K562 (cell line): ENCODE data around the gene FBXO11. TPM values are rescaled to one million over a fixed set of nuclear protein-coding genes. Genes with fewer than 3 reads are reported as not detected.

ENCODE experiments used
- ATAC-seq: fragments of 200-7000 bp; cut with Tn5 transposase; 3 replicates; pipeline ENCODE4 v1.9.1; 2020; ENCODE audit warnings: moderate library complexity
- BruUV-seq: library from RNA; stranded (reverse); fragments of 400-500 nt; replicated peaks from 2 replicates; lab custom pipeline; 2021; lab: Mats Ljungman, UMichigan
- CTCF ChIA-PET: fragments of 300-600 bp; formaldehyde crosslinking; extraction: SDS; loops from one replicate; lab custom pipeline; 2021; ENCODE audit warnings: low intra/inter-chr PET ratio; lab: Yijun Ruan, JAX
- POLR2A ChIA-PET: fragments of 300-600, 350-650 bp; sonication (Branson Sonifier 250); formaldehyde crosslinking; extraction: SDS; loops from one replicate; lab custom pipeline; 2021; ENCODE audit warnings: antibody characterized with exemption, inconsistent platforms; lab: Yijun Ruan, JAX
- DNase-seq, 4 experiments: peaks; one replicate each; pipeline versions ENCODE4 v3.0.0 to v3.0.0-alpha.2; 2011 to 2018; ENCODE audit warnings: low spot score in 3 of 4, mixed read lengths in 3 of 4; ENCODE audit errors: extremely low read depth in 1 of 4
- FAIRE-seq: peaks from 2 replicates; lab custom pipeline; 2011; peaks lifted over from hg19 to GRCh38; lab: Jason Lieb, UNC
- H2AFZ ChIP-seq: 2 replicates; pipeline ENCODE4 v1.6.0; 2011; ENCODE audit warnings: low read depth, low read length, control low read depth, inconsistent platforms
- H3K27ac ChIP-seq: fragments of 200-600 bp; 3 replicates; pipeline ENCODE4 v1.8.0; 2011; ENCODE audit warnings: low read depth, mild to moderate bottlenecking, control low read depth, inconsistent platforms, low read length, moderate library complexity, mixed read lengths; ENCODE audit errors: extremely low read depth
- H3K27me3 ChIP-seq, 2 experiments: fragments of 300-600 bp in 1 of 2; 2 replicates in 1 of 2; 3 replicates in 1 of 2; pipeline versions ENCODE4 v1.6.0 to v1.8.0; 2011; ENCODE audit warnings: inconsistent platforms in 2 of 2, low read length in 2 of 2, mild to moderate bottlenecking in 1 of 2, mixed read lengths in 1 of 2, moderate library complexity in 1 of 2; ENCODE audit not compliant: control insufficient read depth in 2 of 2, insufficient read depth in 2 of 2
- H3K36me3 ChIP-seq: fragments of 300-600 bp; 3 replicates; pipeline ENCODE4 v1.8.0; 2011; ENCODE audit warnings: mild to moderate bottlenecking, low read length, inconsistent platforms; ENCODE audit not compliant: control insufficient read depth, insufficient read depth
- H3K4me1 ChIP-seq, 2 experiments: fragments of 200-600 bp in 1 of 2; replicated peaks in 1 of 2; 2 replicates in 1 of 2; 3 replicates in 1 of 2; pipeline versions ENCODE4 v1.5.1 to v1.8.0; 2011; ENCODE audit warnings: inconsistent platforms in 2 of 2, low read length in 2 of 2, mild to moderate bottlenecking in 1 of 2, mixed read lengths in 1 of 2, moderate library complexity in 1 of 2; ENCODE audit not compliant: control insufficient read depth in 2 of 2, insufficient read depth in 2 of 2
- H3K4me2 ChIP-seq: 2 replicates; pipeline ENCODE4 v1.6.1; 2011; ENCODE audit warnings: low read length, control low read depth, inconsistent platforms, mixed read lengths; ENCODE audit not compliant: insufficient read depth
- H3K4me3 ChIP-seq: fragments of 200-600 bp; sonication (generic), shearing (Covaris generic); 2 replicates; pipeline ENCODE4 v1.5.1; 2016; ENCODE audit warnings: control low read depth, inconsistent platforms
- H3K79me2 ChIP-seq: fragments of 200-600 bp; 3 replicates; pipeline ENCODE4 v1.8.0; 2011; ENCODE audit warnings: low read length, inconsistent platforms; ENCODE audit not compliant: control insufficient read depth, insufficient read depth
- H3K9ac ChIP-seq, 2 experiments: 2 replicates each; pipeline versions ENCODE4 v1.6.0 to v1.6.1; 2011; ENCODE audit warnings: low read depth in 2 of 2, low read length in 2 of 2, control low read depth in 1 of 2, inconsistent platforms in 1 of 2, mild to moderate bottlenecking in 1 of 2, mixed read lengths in 1 of 2; ENCODE audit not compliant: insufficient read depth in 1 of 2
- H3K9me1 ChIP-seq: one replicate; pipeline ENCODE4 v1.6.0; 2011; ENCODE audit warnings: inconsistent platforms, mild to moderate bottlenecking, low read length, moderate library complexity; ENCODE audit not compliant: control insufficient read depth, insufficient read depth
- H3K9me3 ChIP-seq: replicated peaks from 2 replicates; pipeline ENCODE4 v1.5.1; 2011; ENCODE audit warnings: low read depth, low read length, inconsistent platforms; ENCODE audit not compliant: control insufficient read depth, insufficient read depth
- H4K20me1 ChIP-seq: replicated peaks from 2 replicates; pipeline ENCODE4 v1.6.1; 2011; ENCODE audit warnings: low read length, inconsistent platforms, mixed read lengths; ENCODE audit not compliant: control insufficient read depth, insufficient read depth
- CEBPG ChIP-seq, 3 experiments: fragments of 200-800 bp in 1 of 3; sonication (Bioruptor generic) in 1 of 3; sonication (generic) in 1 of 3; formaldehyde crosslinking in 1 of 3; IDR thresholded peaks in 2 of 3; conservative IDR thresholded peaks in 1 of 3; 2 replicates each; pipeline versions ENCODE4 v1.6.1 to v1.8.0; 2016 to 2022; ENCODE audit warnings: missing compliant biosample characterization in 2 of 3, missing genetic modification characterization in 2 of 3, mild to moderate bottlenecking in 1 of 3, missing genetic modification reagents in 1 of 3
- JUND ChIP-seq, 2 experiments: IDR thresholded peaks; 2 replicates in 1 of 2; 3 replicates in 1 of 2; pipeline ENCODE4 v1.6.1; 2011; ENCODE audit warnings: borderline replicate concordance in 2 of 2, low read depth in 2 of 2, low read length in 2 of 2, improper control_type of control experiment in 1 of 2, missing biosample characterization in 1 of 2, missing genetic modification characterization in 1 of 2, missing genetic modification reagents in 1 of 2
- PHTF2 ChIP-seq: fragments of 250-450 bp; sonication (Bioruptor Pico); IDR thresholded peaks from 2 replicates; pipeline ENCODE4 v1.5.0; 2021; ENCODE audit warnings: mild to moderate bottlenecking
- RBM25 ChIP-seq: fragments of 200-400 bp; formaldehyde crosslinking; IDR thresholded peaks from 2 replicates; pipeline ENCODE4 v1.6.1; 2018; ENCODE audit warnings: low read length, low read depth, moderate library complexity; ENCODE audit not compliant: severe bottlenecking
- SUPT5H ChIP-seq: fragments of 450-650 bp; IDR thresholded peaks from 2 replicates; pipeline ENCODE4 v1.6.1; 2016
- TGIF2 ChIP-seq: sonication (generic); formaldehyde crosslinking; IDR thresholded peaks from 2 replicates; pipeline ENCODE4 v1.8.1; 2022; ENCODE audit warnings: mild to moderate bottlenecking, missing genetic modification reagents, moderate library complexity
- ZNF282 ChIP-seq: sonication (generic); formaldehyde crosslinking; IDR thresholded peaks from 2 replicates; pipeline ENCODE4 v1.8.1; 2023; ENCODE audit warnings: missing genetic modification reagents
- WGBS: fragments of 100-300 bp; shearing (Covaris generic); methylation state at CpG from one replicate; pipeline ENCODE4 v1.1.6; 2016; ENCODE audit warnings: low coverage, mixed read lengths; ENCODE audit not compliant: insufficient coverage; ENCODE audit errors: missing lambda C conversion rate; 5-methylcytosine and 5-hydroxymethylcytosine counted together
- in situ Hi-C: fragments of 300-500 bp; cut with MboI; formaldehyde crosslinking; loops from 4 replicates; pipeline ENCODE4 v1.15.0; 2018; ENCODE audit warnings: inconsistent platforms, mixed read lengths
- intact Hi-C: fragments of 100-400 bp; cut with micrococcal nuclease; formaldehyde crosslinking; loops from 2 replicates; pipeline ENCODE4 v1.14.2; 2022
- polyA plus RNA-seq, 8 experiments: library from polyadenylated mRNA; depleted of rRNA in 4 of 8; stranded (reverse) in 5 of 8; unstranded in 3 of 8; fragments of >200 nt; fragmentation: Nextera tagmentation in 2 of 8; fragmentation: Illumina TruSeq in 1 of 8; extraction: Ambion mirVana in 2 of 8; extraction: Trizol in 1 of 8; gene quantifications; 2 replicates each; pipeline versions ENCODE4 v1.2.1 to v1.2.3, GENCODE V29; 2011 to 2014; ENCODE audit warnings: inconsistent platforms in 1 of 8, missing spikeins in 1 of 8
- total RNA-seq, 7 experiments: library from RNA; depleted of rRNA in 6 of 7; stranded (reverse); fragments of >200 nt in 6 of 7; fragmentation: Illumina TruSeq in 2 of 7; extraction: Trizol in 2 of 7; gene quantifications; 2 replicates each; pipeline versions ENCODE4 v1.2.1 to v1.2.3, GENCODE V29; 2011 to 2021; ENCODE audit warnings: low replicate concordance in 1 of 7
- TF ChIP-seq, protein P1 (sequence below): fragments of 250-450 bp; sonication (Bioruptor Pico); IDR thresholded peaks from 2 replicates; pipeline ENCODE4 v1.8.0; 2021; ENCODE audit warnings: moderate library complexity, mild to moderate bottlenecking, inconsistent platforms
- TF ChIP-seq, protein P2 (sequence below): fragments of 200-400 bp; formaldehyde crosslinking; IDR thresholded peaks from 2 replicates; pipeline ENCODE4 v1.6.1; 2017; ENCODE audit warnings: mild to moderate bottlenecking, low read depth, low read length, moderate library complexity

The FBXO11 gene
- total and polyA plus RNA-seq, 9 of the 15 experiments (the other 6 are each of a cell fraction or from before 2014, with no cell fraction given): 8.8 to 44.5 (median 24.1) TPM

DNA sequence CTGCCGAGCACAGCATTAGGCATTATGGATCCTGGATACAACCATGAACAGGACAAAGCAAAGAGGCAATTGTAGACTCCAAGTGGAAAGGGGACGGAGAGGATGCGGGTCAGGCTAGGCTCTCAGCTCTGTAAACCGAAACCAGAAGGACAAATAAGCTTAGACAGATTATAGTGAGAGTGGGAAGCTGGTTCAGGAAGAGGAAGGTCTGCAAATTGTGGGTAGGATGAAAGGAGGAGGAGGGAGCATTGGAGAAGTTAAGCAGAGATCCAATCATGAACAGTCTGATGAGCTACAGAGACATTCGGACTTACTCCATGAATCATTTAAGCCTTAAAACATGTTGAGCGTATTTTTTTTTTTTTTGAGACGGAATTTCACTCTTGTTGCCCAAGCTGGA is 120.3 kb downstream of the FBXO11 start:
- Histone ChIP-seq H3K9ac (no peak overlapping the region), H2AFZ (no peak overlapping the region), H4K20me1 (peaks cover 35% of the 10 kb centered on the region), H3K79me2 (peaks cover 78% of the 10 kb centered on the region), H3K27ac (no peak overlapping the region), H3K36me3 (peaks cover 57% of the 10 kb centered on the region; the same call in 2 of the 3 replicates), H3K4me3 (no peak overlapping the region), H3K27me3 (no peaks in the 10 kb centered on the region), H3K9me1 (peaks cover 6% of the 10 kb centered on the region), H3K4me1 (peaks cover 8 to 30% of the 10 kb centered on the region in 2 experiments; a peak in 4 of 5 replicates), H3K4me2 (no peak overlapping the region), H3K9me3 (no peaks in the 10 kb centered on the region)
- BruUV-seq: no TSS peak
- ChIA-PET POLR2A (interaction anchor here (0.7 kb wide), 1 partner anchor 68 kb away, joined by 5 read pairs; no protein-coding TSS in a partner anchor), CTCF (no interaction called here)
- in situ Hi-C loops (no loop called here), intact Hi-C loops (no loop called here)
- TF ChIP-seq SUPT5H (no peak), CEBPG (CRISPR knock-in tag; IDR thresholded peaks at IDR 0.05) (no peak), CEBPG (tag; conservative IDR thresholded peaks at IDR 0.05 in 1 of 2, IDR thresholded peaks at IDR 0.05 in 1 of 2) (no peak), TGIF2 (no peak), RBM25 (no peak), ZNF282 (CRISPR knock-in tag) (no peak), PHTF2 (CRISPR knock-in tag) (no peak), JUND (IDR thresholded peaks at IDR 0.05; ENCODE audit: borderline replicate concordance, low read depth, low read length) (no peak), JUND (tag; IDR thresholded peaks at IDR 0.05; ENCODE audit: borderline replicate concordance, low read depth, low read length) (no peak)
- TF ChIP-seq, protein P1, sequence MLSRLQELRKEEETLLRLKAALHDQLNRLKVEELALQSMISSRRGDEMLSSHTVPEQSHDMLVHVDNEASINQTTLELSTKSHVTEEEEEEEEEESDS (CRISPR knock-in tag): no peak
- TF ChIP-seq, protein P2, sequence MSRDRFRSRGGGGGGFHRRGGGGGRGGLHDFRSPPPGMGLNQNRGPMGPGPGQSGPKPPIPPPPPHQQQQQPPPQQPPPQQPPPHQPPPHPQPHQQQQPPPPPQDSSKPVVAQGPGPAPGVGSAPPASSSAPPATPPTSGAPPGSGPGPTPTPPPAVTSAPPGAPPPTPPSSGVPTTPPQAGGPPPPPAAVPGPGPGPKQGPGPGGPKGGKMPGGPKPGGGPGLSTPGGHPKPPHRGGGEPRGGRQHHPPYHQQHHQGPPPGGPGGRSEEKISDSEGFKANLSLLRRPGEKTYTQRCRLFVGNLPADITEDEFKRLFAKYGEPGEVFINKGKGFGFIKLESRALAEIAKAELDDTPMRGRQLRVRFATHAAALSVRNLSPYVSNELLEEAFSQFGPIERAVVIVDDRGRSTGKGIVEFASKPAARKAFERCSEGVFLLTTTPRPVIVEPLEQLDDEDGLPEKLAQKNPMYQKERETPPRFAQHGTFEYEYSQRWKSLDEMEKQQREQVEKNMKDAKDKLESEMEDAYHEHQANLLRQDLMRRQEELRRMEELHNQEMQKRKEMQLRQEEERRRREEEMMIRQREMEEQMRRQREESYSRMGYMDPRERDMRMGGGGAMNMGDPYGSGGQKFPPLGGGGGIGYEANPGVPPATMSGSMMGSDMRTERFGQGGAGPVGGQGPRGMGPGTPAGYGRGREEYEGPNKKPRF: no peak
- 89% methylated on average over 6 of the region's 7 CpGs for WGBS
- DNase-seq (no peak), ATAC-seq (no peak), FAIRE-seq (no peak)
